SK-N-SH (cell line): ENCODE measurements around the gene SIAH3. TPM values are rescaled to one million over a fixed set of nuclear protein-coding genes. Genes with fewer than 3 reads are reported as not detected.

ENCODE experiments used
- CTCF ChIA-PET: fragments of 300-600, 350-600 bp; formaldehyde crosslinking; extraction: SDS; loops from one replicate; lab custom pipeline; 2021; lab: Yijun Ruan, JAX
- POLR2A ChIA-PET: fragments of 350-600 bp; sonication (Branson Sonifier 250); formaldehyde crosslinking; extraction: SDS; loops from one replicate; lab custom pipeline; 2020; ENCODE audit warnings: antibody characterized with exemption, inconsistent platforms; lab: Yijun Ruan, JAX
- DNase-seq: peaks from one replicate; pipeline ENCODE4 v3.0.0; 2012
- H2AFZ ChIP-seq: fragments of 200-600 bp; sonication (generic); 2 replicates; pipeline ENCODE4 v1.8.1; 2016; ENCODE audit warnings: antibody characterized with exemption, mild to moderate bottlenecking, low read depth
- H3F3A ChIP-seq: fragments of 200-600 bp; sonication (generic); replicated peaks from 2 replicates; pipeline ENCODE3; 2016; ENCODE audit warnings: antibody characterized with exemption, mild to moderate bottlenecking; ENCODE audit not compliant: insufficient read depth
- H3K27ac ChIP-seq, 2 experiments: fragments of 200-500 bp in 1 of 2; fragments of 200-600 bp in 1 of 2; sonication (Bioruptor generic) in 1 of 2; sonication (generic), shearing (Covaris generic) in 1 of 2; 2 replicates each; pipeline versions ENCODE4 v1.5.1 to v1.6.1; 2014 to 2016; ENCODE audit warnings: low read depth in 2 of 2, inconsistent platforms in 1 of 2, low read length in 1 of 2, mild to moderate bottlenecking in 1 of 2, mixed read lengths in 1 of 2
- H3K27me3 ChIP-seq: fragments of 200-600 bp; sonication (generic), shearing (Covaris generic); 2 replicates; pipeline ENCODE4 v1.6.1; 2016; ENCODE audit warnings: mixed run types; ENCODE audit not compliant: insufficient read depth
- H3K36me3 ChIP-seq, 2 experiments: fragments of 200-500 bp in 1 of 2; fragments of 200-600 bp in 1 of 2; sonication (Bioruptor generic) in 1 of 2; sonication (generic) in 1 of 2; replicated peaks in 1 of 2; 2 replicates each; pipeline versions ENCODE3 to v1.5.1; 2014 to 2016; ENCODE audit warnings: low read length in 1 of 2, mild to moderate bottlenecking in 1 of 2; ENCODE audit not compliant: insufficient read depth in 2 of 2, control insufficient read depth in 1 of 2
- H3K4me1 ChIP-seq, 2 experiments: fragments of 200-500 bp in 1 of 2; fragments of 200-600 bp in 1 of 2; sonication (Bioruptor generic) in 1 of 2; sonication (generic), shearing (Covaris generic) in 1 of 2; 2 replicates each; pipeline versions ENCODE4 v1.5.1 to v1.6.1; 2014 to 2016; ENCODE audit warnings: low read depth in 1 of 2, low read length in 1 of 2, mixed run types in 1 of 2; ENCODE audit not compliant: insufficient read depth in 2 of 2, control insufficient read depth in 1 of 2
- H3K4me2 ChIP-seq: fragments of 200-600 bp; sonication (generic), shearing (Covaris generic); 2 replicates; pipeline ENCODE4 v1.6.1; 2017; ENCODE audit warnings: mixed run types
- H3K4me3 ChIP-seq, 2 experiments: fragments of 200-500 bp in 1 of 2; fragments of 200-600 bp in 1 of 2; sonication (Bioruptor generic) in 1 of 2; sonication (generic), shearing (Covaris generic) in 1 of 2; 2 replicates each; pipeline versions ENCODE4 v1.5.1 to v1.8.1; 2014 to 2016; ENCODE audit warnings: low read depth in 2 of 2, inconsistent platforms in 1 of 2, low read length in 1 of 2, mild to moderate bottlenecking in 1 of 2, mixed read lengths in 1 of 2, moderate library complexity in 1 of 2
- H3K79me2 ChIP-seq: fragments of 200-600 bp; sonication (generic); 2 replicates; pipeline ENCODE4 v1.8.1; 2017; ENCODE audit warnings: mild to moderate bottlenecking; ENCODE audit not compliant: insufficient read depth
- H3K9ac ChIP-seq: fragments of 200-600 bp; sonication (generic); 2 replicates; pipeline ENCODE4 v1.6.1; 2017; ENCODE audit warnings: mixed run types
- H3K9me2 ChIP-seq: fragments of 200-600 bp; sonication (generic); 2 replicates; pipeline ENCODE4 v1.6.1; 2017; ENCODE audit warnings: mixed run types
- H3K9me3 ChIP-seq: fragments of 200-600 bp; sonication (generic); 2 replicates; pipeline ENCODE4 v1.6.1; 2017; ENCODE audit warnings: mixed run types, mild to moderate bottlenecking, moderate library complexity
- H4K20me1 ChIP-seq: fragments of 200-600 bp; sonication (generic); 2 replicates; pipeline ENCODE4 v1.6.1; 2017; ENCODE audit warnings: mild to moderate bottlenecking, mixed run types; ENCODE audit not compliant: insufficient read depth
- CHD2 ChIP-seq: fragments of 150-350 bp; IDR thresholded peaks from 2 replicates; pipeline ENCODE4 v1.6.1; 2018; ENCODE audit warnings: low read length; ENCODE audit not compliant: partially characterized antibody
- EZH2phosphoT487 ChIP-seq: fragments of 200-600 bp; sonication (generic); IDR thresholded peaks from 2 replicates; pipeline ENCODE4 v1.6.1; 2017; ENCODE audit warnings: low read depth, mixed run types, mild to moderate bottlenecking, antibody characterized with exemption, moderate library complexity, borderline replicate concordance
- FOSL2 ChIP-seq: IDR thresholded peaks from 2 replicates; pipeline ENCODE4 v1.4.0; 2012; ENCODE audit warnings: low read depth, mild to moderate bottlenecking, moderate library complexity, borderline replicate concordance
- FOXJ3 ChIP-seq: sonication (generic); formaldehyde crosslinking; IDR thresholded peaks from 2 replicates; pipeline ENCODE4 v1.5.1; 2020; ENCODE audit warnings: mild to moderate bottlenecking, missing genetic modification reagents
- GATA2 ChIP-seq: sonication (generic); formaldehyde crosslinking; IDR thresholded peaks from 2 replicates; pipeline ENCODE4 v1.5.0; 2020; ENCODE audit warnings: mild to moderate bottlenecking, missing genetic modification reagents
- MXI1 ChIP-seq: IDR thresholded peaks from 2 replicates; pipeline ENCODE4 v1.6.1; 2012; ENCODE audit warnings: mild to moderate bottlenecking, low read depth, low read length, improper control_type of control experiment
- NFIC ChIP-seq: IDR thresholded peaks from 2 replicates; pipeline ENCODE4 v1.4.0; 2012; ENCODE audit warnings: borderline replicate concordance
- RAD21 ChIP-seq: IDR thresholded peaks from 2 replicates; pipeline ENCODE4 v1.6.1; 2012; ENCODE audit warnings: mild to moderate bottlenecking, low read length
- RXRA ChIP-seq: IDR thresholded peaks from 2 replicates; pipeline ENCODE4 v1.4.0; 2012; ENCODE audit warnings: low read depth, mild to moderate bottlenecking, borderline replicate concordance
- TEAD4 ChIP-seq: IDR thresholded peaks from 2 replicates; pipeline ENCODE4 v1.4.0; 2012; ENCODE audit warnings: mild to moderate bottlenecking, borderline replicate concordance; ENCODE audit not compliant: insufficient read depth
- YY1 ChIP-seq: IDR thresholded peaks from 2 replicates; pipeline ENCODE4 v1.4.0; 2012; ENCODE audit warnings: low read depth, mild to moderate bottlenecking
- WGBS: methylation state at CpG from one replicate; pipeline ENCODE4 v1.1.6; 2017; ENCODE audit warnings: low lambda C conversion rate; 5-methylcytosine and 5-hydroxymethylcytosine counted together
- polyA plus RNA-seq, 3 experiments: library from polyadenylated mRNA; depleted of rRNA; stranded (reverse); fragments of >200 nt; gene quantifications; 2 replicates each; pipeline ENCODE4 v1.2.3, GENCODE V29; 2012
- TF ChIP-seq, protein P1 (sequence below): fragments of 200-600 bp; sonication (generic); IDR thresholded peaks from 2 replicates; pipeline ENCODE4 v1.6.1; 2017; ENCODE audit warnings: antibody characterized with exemption, mild to moderate bottlenecking, moderate library complexity
- TF ChIP-seq, protein P2 (sequence below): IDR thresholded peaks from 2 replicates; pipeline ENCODE4; 2012
- TF ChIP-seq, protein P3 (sequence below): IDR thresholded peaks from 2 replicates; pipeline ENCODE4 v1.4.0; 2012; ENCODE audit warnings: low read depth, borderline replicate concordance

SIAH3 gene
- polyA plus RNA-seq, 1 of the 3 experiments (the other 2 are of a cell fraction): 0.08 TPM

DNA sequence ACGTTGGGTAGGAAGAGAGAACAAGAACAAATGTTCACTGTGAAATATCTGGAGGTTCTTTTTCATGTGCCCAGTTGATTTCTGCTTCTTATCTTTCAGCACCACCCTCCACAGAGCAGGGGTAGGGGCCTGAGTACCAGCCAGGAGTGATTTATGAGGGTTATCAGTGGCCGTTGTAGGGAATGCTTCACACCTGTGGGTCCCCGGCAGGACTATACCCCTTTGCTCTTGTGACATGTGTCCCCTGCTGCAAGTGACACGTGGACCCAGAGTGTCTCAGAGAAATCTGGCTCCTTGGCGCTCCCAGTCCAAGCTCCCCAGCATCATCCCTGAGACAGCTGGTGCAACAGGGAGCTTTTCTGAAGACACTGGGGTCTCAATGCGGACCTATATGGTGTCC is 29.7 kb downstream of the SIAH3 start:
- H4K20me1 ChIP-seq: no peaks in the 10 kb centered on the region
- TF ChIP-seq YY1: no peak
- TF ChIP-seq, protein P1, sequence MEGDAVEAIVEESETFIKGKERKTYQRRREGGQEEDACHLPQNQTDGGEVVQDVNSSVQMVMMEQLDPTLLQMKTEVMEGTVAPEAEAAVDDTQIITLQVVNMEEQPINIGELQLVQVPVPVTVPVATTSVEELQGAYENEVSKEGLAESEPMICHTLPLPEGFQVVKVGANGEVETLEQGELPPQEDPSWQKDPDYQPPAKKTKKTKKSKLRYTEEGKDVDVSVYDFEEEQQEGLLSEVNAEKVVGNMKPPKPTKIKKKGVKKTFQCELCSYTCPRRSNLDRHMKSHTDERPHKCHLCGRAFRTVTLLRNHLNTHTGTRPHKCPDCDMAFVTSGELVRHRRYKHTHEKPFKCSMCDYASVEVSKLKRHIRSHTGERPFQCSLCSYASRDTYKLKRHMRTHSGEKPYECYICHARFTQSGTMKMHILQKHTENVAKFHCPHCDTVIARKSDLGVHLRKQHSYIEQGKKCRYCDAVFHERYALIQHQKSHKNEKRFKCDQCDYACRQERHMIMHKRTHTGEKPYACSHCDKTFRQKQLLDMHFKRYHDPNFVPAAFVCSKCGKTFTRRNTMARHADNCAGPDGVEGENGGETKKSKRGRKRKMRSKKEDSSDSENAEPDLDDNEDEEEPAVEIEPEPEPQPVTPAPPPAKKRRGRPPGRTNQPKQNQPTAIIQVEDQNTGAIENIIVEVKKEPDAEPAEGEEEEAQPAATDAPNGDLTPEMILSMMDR: no peak
- no peak for TF ChIP-seq CHD2
- TF ChIP-seq FOSL2: no peak
- no peak for TF ChIP-seq FOXJ3 (CRISPR knock-in tag)
- no peak for TF ChIP-seq TEAD4
- no peak for TF ChIP-seq NFIC
- no peak for TF ChIP-seq RAD21
- TF ChIP-seq, protein P2, sequence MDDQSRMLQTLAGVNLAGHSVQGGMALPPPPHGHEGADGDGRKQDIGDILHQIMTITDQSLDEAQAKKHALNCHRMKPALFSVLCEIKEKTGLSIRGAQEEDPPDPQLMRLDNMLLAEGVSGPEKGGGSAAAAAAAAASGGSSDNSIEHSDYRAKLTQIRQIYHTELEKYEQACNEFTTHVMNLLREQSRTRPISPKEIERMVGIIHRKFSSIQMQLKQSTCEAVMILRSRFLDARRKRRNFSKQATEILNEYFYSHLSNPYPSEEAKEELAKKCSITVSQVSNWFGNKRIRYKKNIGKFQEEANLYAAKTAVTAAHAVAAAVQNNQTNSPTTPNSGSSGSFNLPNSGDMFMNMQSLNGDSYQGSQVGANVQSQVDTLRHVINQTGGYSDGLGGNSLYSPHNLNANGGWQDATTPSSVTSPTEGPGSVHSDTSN: no peak
- no peak for TF ChIP-seq RXRA
- TF ChIP-seq, protein P3, sequence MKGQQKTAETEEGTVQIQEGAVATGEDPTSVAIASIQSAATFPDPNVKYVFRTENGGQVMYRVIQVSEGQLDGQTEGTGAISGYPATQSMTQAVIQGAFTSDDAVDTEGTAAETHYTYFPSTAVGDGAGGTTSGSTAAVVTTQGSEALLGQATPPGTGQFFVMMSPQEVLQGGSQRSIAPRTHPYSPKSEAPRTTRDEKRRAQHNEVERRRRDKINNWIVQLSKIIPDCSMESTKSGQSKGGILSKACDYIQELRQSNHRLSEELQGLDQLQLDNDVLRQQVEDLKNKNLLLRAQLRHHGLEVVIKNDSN: no peak
- TF ChIP-seq EZH2phosphoT487: no peak
- no peak for TF ChIP-seq GATA2
- no peak for TF ChIP-seq MXI1

More for the DNA sequence above, 29.7 kb downstream of the SIAH3 start:
- Histone ChIP-seq H3K27me3 (no peaks in the 10 kb centered on the region), H3K9ac (no peak overlapping the region), H3K79me2 (no peaks in the 10 kb centered on the region), H3K9me3 (no peaks in the 10 kb centered on the region), H3F3A (no peaks in the 10 kb centered on the region), H3K4me2 (no peak overlapping the region), H2AFZ (no peak overlapping the region), H3K4me1 (peaks cover 0 to 25% of the 10 kb centered on the region in 2 experiments; a peak in 2 of 4 replicates), H3K4me3 (no peak overlapping the region), H3K27ac (no peak overlapping the region), H3K9me2 (no peaks in the 10 kb centered on the region), H3K36me3 (no peaks in the 10 kb centered on the region)
- CTCF ChIA-PET: no interaction called here
- 82% methylated on average over 4 of the region's 6 CpGs for WGBS
- DNase-seq: no peak
- POLR2A ChIA-PET: no interaction called here
